ENCODE results near the gene CARD9. TPM values are rescaled to one million over a fixed set of nuclear protein-coding genes. Genes with fewer than 3 reads are reported as not detected.

The CARD9 gene
- total and polyA plus RNA-seq, 2 of the 8 experiments (the other 6 are each of a cell fraction or from before 2014, with no cell fraction given), result 0.15 to 1.1 TPM

DNA sequence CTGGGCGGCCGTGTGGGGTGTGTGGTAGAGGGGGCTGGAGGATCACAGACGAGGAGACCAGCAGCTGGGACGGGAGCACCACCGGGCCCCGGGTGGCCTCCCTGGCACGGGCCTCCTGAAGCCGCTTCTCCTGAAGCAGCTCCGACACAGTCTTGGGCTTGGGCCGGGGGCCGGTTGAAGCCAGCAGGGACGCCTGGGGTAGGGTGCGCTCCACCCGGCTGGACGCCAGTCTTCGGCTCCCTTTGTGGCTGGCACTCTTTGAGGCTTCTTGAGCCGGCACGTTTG is 5.5 kb upstream of the CARD9 start:
- no peak overlapping the region for H3K23ac ChIP-seq (ENCODE audit: insufficient read length)
- 93% methylated on average over 10 of the region's 18 CpGs; no CpG with 5 or more reads in 1 of the 2 experiments for WGBS, 2 experiments (ENCODE audit: extremely low coverage in 1 of 2, insufficient coverage in 1 of 2, insufficient read length in 1 of 2, insufficient replicate concordance in 2 of 2, low coverage in 1 of 2, low lambda C conversion rate in 2 of 2, missing lambda C conversion rate in 1 of 2)
- H3K23me2 ChIP-seq (ENCODE audit: low read depth, low read length), result no peaks in the 10 kb centered on the region
- ChIA-PET POLR2A (ENCODE audit: partially characterized antibody) (interaction anchor here (1.1 to 3.2 kb wide), 6 partner anchors 8 to 79 kb away, joined by 3 to 19 read pairs (median 8); partner anchors contain the start of gene SNAPC4), CTCF (ENCODE audit: partially characterized antibody) (interaction anchor here (1.1 to 1.7 kb wide), 4 partner anchors 12 to 108 kb away, joined by 3 to 6 read pairs (median 5); partner anchors contain the start of gene DNLZ)
- H3K4ac ChIP-seq (replicated peaks; ENCODE audit: insufficient read length, low read depth, low read length), result no peak overlapping the region
- H3K27me3 ChIP-seq (replicated peaks in 1 of 4; ENCODE audit: control insufficient read depth in 3 of 4, extremely low read depth in 1 of 4, insufficient read depth in 3 of 4, low read length in 3 of 4), result no peaks in the 10 kb centered on the region
- FAIRE-seq, result no peak
- H3K79me2 ChIP-seq (ENCODE audit: control insufficient read depth in 1 of 2, insufficient read depth in 2 of 2, low read length in 2 of 2), result no peaks in the 10 kb centered on the region
- H2AFZ ChIP-seq (ENCODE audit: low read length), result no peak overlapping the region
- H4K20me1 ChIP-seq (replicated peaks in 1 of 2; ENCODE audit: control insufficient read depth in 1 of 2, insufficient read depth in 2 of 2, low read length in 2 of 2), result peaks cover 5 to 14% of the 10 kb centered on the region in 2 experiments
- H3K79me1 ChIP-seq (ENCODE audit: low read depth, low read length), result no peaks in the 10 kb centered on the region; the same call in 1 of the 2 replicates
- no peak for DNase-seq (ENCODE audit: low read depth in 1 of 2, low spot score in 2 of 2)
- H2BK5ac ChIP-seq (ENCODE audit: low read depth, low read length), result no peak overlapping the region
- H3K36me3 ChIP-seq (ENCODE audit: control insufficient read depth in 2 of 4, insufficient read depth in 4 of 4, low read length in 3 of 4), result peaks cover 6 to 51% (median 22%) of the 10 kb centered on the region in 4 experiments; a peak in 7 of 8 replicates
- no peak overlapping the region for H2BK120ac ChIP-seq (replicated peaks; ENCODE audit: low read depth, low read length)
- no peak overlapping the region for H2BK15ac ChIP-seq (ENCODE audit: low read length)
- no peak overlapping the region for H2BK12ac ChIP-seq (ENCODE audit: low read depth, low read length)
- H3K9ac ChIP-seq (replicated peaks in 1 of 4; ENCODE audit: extremely low read depth in 1 of 4, low read depth in 3 of 4, low read length in 3 of 4), result no peak overlapping the region
- H2AK5ac ChIP-seq (ENCODE audit: low read depth, low read length), result no peak overlapping the region
- no peaks in the 10 kb centered on the region for H3K4me1 ChIP-seq (replicated peaks in 1 of 4; ENCODE audit: control insufficient read depth in 3 of 4, insufficient read depth in 4 of 4, low read length in 3 of 4)
- no peak overlapping the region for H2BK20ac ChIP-seq (ENCODE audit: low read length)
- H3K9me3 ChIP-seq (ENCODE audit: insufficient read depth in 2 of 2, low read depth in 1 of 2, low read length in 1 of 2), result no peaks in the 10 kb centered on the region
- H3K4me2 ChIP-seq (ENCODE audit: insufficient read depth in 1 of 2, low read depth in 2 of 2, low read length in 2 of 2), result no peak overlapping the region
- no peak overlapping the region for H4K91ac ChIP-seq (replicated peaks; ENCODE audit: insufficient read length, low read length)
- no peak overlapping the region for H3K56ac ChIP-seq (replicated peaks; ENCODE audit: insufficient read length, low read depth, low read length)
- H3K14ac ChIP-seq (ENCODE audit: insufficient read length), result no peak overlapping the region
- no peak for TF ChIP-seq CHD2 (IDR thresholded peaks at IDR 0.05; ENCODE audit: low read length)
- no peak for TF ChIP-seq HDAC2 (IDR thresholded peaks at IDR 0.05; ENCODE audit: borderline replicate concordance in 1 of 2, low read depth in 2 of 2, low read length in 2 of 2)
- TF ChIP-seq POU5F1 (IDR thresholded peaks at IDR 0.05; ENCODE audit: low read depth, low read length), result no peak
- peak overlapping the region; percentile 14; the same call in 1 of the 2 replicates for H4K8ac ChIP-seq (ENCODE audit: extremely low read depth, insufficient read depth, low read length)
- no peak overlapping the region for H4K5ac ChIP-seq (ENCODE audit: insufficient read length, low read depth, low read length)
- no peak overlapping the region for H3K27ac ChIP-seq (ENCODE audit: low read depth, low read length)
- H3K4me3 ChIP-seq (ENCODE audit: extremely low read depth in 1 of 4, insufficient read depth in 2 of 4, low read depth in 3 of 4, low read length in 4 of 4), result no peak overlapping the region
- H3K18ac ChIP-seq (ENCODE audit: extremely low read depth, low read length), result no peak overlapping the region
